Right atrium auricular region (tissue), 2 donors: Measurements from ENCODE around the gene UMODL1. TPM values are rescaled to one million over a fixed set of nuclear protein-coding genes. Genes with fewer than 3 reads are reported as not detected.

Experiments
- DNase-seq: peaks from one replicate; pipeline ENCODE4 v3.0.0-alpha.2; 2019; ENCODE audit warnings: low spot score
- H3K27ac ChIP-seq, 2 donors: fragments of 200-600 bp; sonication (generic); 1 replicate in 1 of 2; 2 replicates in 1 of 2; pipeline ENCODE4 v1.5.1; 2016 to 2019
- H3K27me3 ChIP-seq, 2 donors: fragments of 200-600 bp; sonication (generic); one replicate each; pipeline versions ENCODE4 v1.5.1 to v1.6.0; 2017 to 2019
- H3K36me3 ChIP-seq: fragments of 200-600 bp; sonication (generic); one replicate; pipeline ENCODE4 v1.5.1; 2016
- H3K4me1 ChIP-seq, 2 donors: fragments of 200-600 bp; sonication (generic); one replicate each; pipeline versions ENCODE4 v1.5.1 to v1.6.0; 2017 to 2019
- H3K4me3 ChIP-seq, 2 donors: fragments of 200-600 bp; sonication (generic); 1 replicate in 1 of 2; 2 replicates in 1 of 2; pipeline ENCODE4 v1.5.1; 2017 to 2019; ENCODE audit warnings: mild to moderate bottlenecking in 1 of 2, moderate library complexity in 1 of 2
- H3K9me3 ChIP-seq, 2 donors: fragments of 200-600 bp; sonication (generic); one replicate each; pipeline ENCODE4 v1.5.1; 2019
- CTCF ChIP-seq, 2 donors: fragments of 200-600 bp; sonication (generic); IDR thresholded peaks; one replicate each; pipeline ENCODE4 v1.5.1; 2019; ENCODE audit warnings: antibody characterized with exemption in 2 of 2
- total RNA-seq, 2 donors: library from RNA; depleted of rRNA; stranded (reverse); fragments of >200 nt; gene quantifications; one replicate each; pipeline ENCODE4 v1.1.0, GENCODE V29; 2016

UMODL1 gene
- total RNA-seq, 2 donors from 2014 or later: not detected

DNA sequence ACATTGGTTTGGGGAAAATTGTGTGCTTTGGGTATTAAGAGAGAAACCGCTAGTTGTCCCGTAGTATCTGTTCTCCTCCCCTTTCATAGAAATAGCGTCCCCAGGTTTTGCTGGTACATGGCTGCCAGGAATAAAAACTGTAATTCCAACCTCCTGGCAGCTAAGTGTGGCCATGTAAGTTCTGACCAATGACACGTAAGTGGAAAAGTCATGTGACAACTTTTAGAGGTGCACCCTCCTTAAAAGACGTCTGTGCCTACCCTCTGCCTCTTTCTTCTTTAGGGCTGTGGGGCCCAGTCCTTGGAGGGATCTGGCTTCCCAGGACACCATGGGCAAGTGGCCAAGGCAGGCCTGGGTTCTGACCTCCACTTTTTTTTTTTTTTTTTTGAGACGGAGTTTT lies 59.3 kb downstream of the UMODL1 start:
- DNase-seq: no peak
- Histone ChIP-seq H3K27me3 (no peaks in the 10 kb centered on the region), H3K4me1 (no peaks in the 10 kb centered on the region), H3K4me3 (no peak overlapping the region), H3K36me3 (no peaks in the 10 kb centered on the region), H3K27ac (no peak overlapping the region), H3K9me3 (no peaks in the 10 kb centered on the region)
- no peak for TF ChIP-seq CTCF (IDR thresholded peaks at IDR 0.05)

DNA sequence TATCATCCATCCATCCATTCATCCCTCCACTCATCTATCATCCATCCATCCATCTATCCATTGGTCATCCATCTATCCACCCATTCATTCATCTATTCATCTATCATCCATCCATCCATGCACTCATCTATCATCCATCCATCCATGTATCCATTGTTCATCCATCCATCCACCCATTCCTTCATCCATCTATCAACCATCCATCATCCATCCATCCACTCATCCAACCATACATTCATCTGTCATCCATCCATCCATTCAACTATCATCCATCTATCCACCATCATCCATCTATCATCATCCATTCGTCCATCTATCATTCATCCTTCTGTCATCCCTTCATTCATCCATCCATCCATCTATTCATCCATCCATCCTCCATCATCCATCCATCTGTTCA lies 61.1 kb downstream of the UMODL1 start:
- no peak for TF ChIP-seq CTCF (IDR thresholded peaks at IDR 0.05)
- H3K4me1 ChIP-seq: no peaks in the 10 kb centered on the region

DNA sequence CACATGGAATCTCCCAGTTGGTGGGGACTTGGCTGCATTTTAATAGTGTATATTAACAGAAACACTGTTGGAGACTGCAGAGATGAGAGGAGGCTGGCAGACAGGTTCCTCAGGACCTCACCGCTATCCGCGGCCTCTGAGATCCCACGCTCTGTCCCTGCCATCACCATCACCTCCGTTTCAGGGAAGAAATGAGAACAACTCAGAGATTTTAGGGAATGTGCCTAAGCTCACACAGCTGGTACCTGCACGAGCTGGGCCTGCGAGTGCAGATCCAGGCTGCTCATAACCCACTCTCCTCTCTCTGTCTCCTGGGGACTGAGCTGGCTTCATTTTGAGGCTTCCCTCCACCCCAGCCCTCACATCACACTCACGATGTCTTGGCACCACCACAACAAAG lies 62.0 kb downstream of the UMODL1 start:
- DNase-seq: no peak
- no peaks in the 10 kb centered on the region for H3K4me1 ChIP-seq
- no peak overlapping the region for H3K27ac ChIP-seq
- no peaks in the 10 kb centered on the region for H3K9me3 ChIP-seq
- H3K27me3 ChIP-seq: no peaks in the 10 kb centered on the region
- no peak for TF ChIP-seq CTCF (IDR thresholded peaks at IDR 0.05)
- no peak overlapping the region for H3K4me3 ChIP-seq
- no peaks in the 10 kb centered on the region for H3K36me3 ChIP-seq

More for the DNA sequence above, 61.1 kb downstream of the UMODL1 start:
- Histone ChIP-seq H3K27ac (no peak overlapping the region), H3K36me3 (no peaks in the 10 kb centered on the region), H3K9me3 (no peaks in the 10 kb centered on the region), H3K27me3 (no peaks in the 10 kb centered on the region), H3K4me3 (no peak overlapping the region)
- DNase-seq: no peak

DNA sequence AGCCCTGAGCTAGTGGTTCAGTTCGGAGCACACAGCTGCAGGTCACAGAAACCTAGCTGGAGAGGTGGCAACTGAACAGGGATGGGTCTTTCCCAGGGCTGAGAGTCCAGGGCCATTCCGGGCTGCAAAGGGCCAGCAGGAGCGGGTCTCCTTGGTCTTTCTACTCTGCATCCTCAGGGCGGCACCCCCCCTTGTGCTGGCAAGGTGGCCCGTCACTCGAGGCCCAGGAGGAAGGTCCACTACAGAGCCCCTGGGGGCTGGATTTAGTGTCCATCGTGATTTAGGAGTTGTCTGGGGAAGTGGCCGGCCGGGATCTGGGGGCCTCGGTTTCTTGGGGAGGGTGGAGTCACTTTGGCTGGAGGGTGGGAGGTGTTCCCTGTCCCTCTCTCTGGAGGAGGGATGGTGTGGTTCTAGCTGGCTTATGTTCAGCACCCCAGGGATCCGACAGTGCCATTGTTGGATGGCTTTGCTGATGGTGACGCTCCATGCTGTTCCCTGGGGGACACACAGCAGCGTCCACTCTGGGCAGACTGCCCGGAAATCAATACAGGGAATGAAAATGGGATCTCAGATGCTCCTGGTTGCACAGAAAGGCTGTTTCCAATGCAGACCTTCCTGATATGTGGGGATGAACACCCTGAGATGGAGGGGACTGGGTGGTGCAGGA lies 64.4 kb downstream of the UMODL1 start:
- H3K27ac ChIP-seq: no peak overlapping the region
- H3K27me3 ChIP-seq: no peaks in the 10 kb centered on the region
- H3K4me3 ChIP-seq: no peak overlapping the region
- H3K36me3 ChIP-seq: no peaks in the 10 kb centered on the region
- TF ChIP-seq CTCF (IDR thresholded peaks at IDR 0.05): no peak
- no peaks in the 10 kb centered on the region for H3K9me3 ChIP-seq
- no peaks in the 10 kb centered on the region for H3K4me1 ChIP-seq
- DNase-seq: no peak

- Histone ChIP-seq H3K4me1 (no peaks in the 10 kb centered on the region), H3K27ac (no peak overlapping the region), H3K4me3 (no peak overlapping the region), H3K36me3 (no peaks in the 10 kb centered on the region), H3K9me3 (no peaks in the 10 kb centered on the region), H3K27me3 (no peaks in the 10 kb centered on the region)
- TF ChIP-seq CTCF (IDR thresholded peaks at IDR 0.05): no peak
- no peak for DNase-seq
Observed at GRCh38 chr21:42137191-42137904, 66.2 kb downstream of the UMODL1 start.
